Kidney (tissue), 14 donors: ENCODE results near the gene SDHC. TPM values are rescaled to one million over a fixed set of nuclear protein-coding genes. Genes with fewer than 3 reads are reported as not detected.
"Not testable (repeated sequence)": the region's sequence is repeated elsewhere in the genome, so short reads cannot be mapped to it uniquely, and the experiment has no call there.

Source experiments
- DNase-seq, 5 donors: peaks; one replicate each; pipeline ENCODE4 v3.0.0-alpha.2; 2013 to 2020
- FAIRE-seq: peaks from 2 replicates; lab custom pipeline; 2012; peaks lifted over from hg19 to GRCh38; lab: Jason Lieb, UNC
- H3K27ac ChIP-seq, 2 donors: one replicate each; pipeline ENCODE4 v1.7.0; 2013; ENCODE audit warnings: low read depth in 2 of 2, low read length in 2 of 2, inconsistent platforms in 1 of 2
- H3K27me3 ChIP-seq: one replicate; pipeline ENCODE4 v1.7.1; 2013; ENCODE audit warnings: low read length, inconsistent platforms; ENCODE audit not compliant: control insufficient read depth, insufficient read depth
- H3K36me3 ChIP-seq, 3 donors: one replicate each; pipeline versions ENCODE4 v1.7.0 to v1.7.1; 2013; ENCODE audit warnings: low read length in 3 of 3, control low read depth in 1 of 3, inconsistent platforms in 1 of 3; ENCODE audit not compliant: insufficient read depth in 3 of 3, control insufficient read depth in 2 of 3
- H3K4me1 ChIP-seq, 3 donors: one replicate each; pipeline versions ENCODE4 v1.7.0 to v1.7.1; 2013; ENCODE audit warnings: low read length in 3 of 3, inconsistent platforms in 1 of 3, low read depth in 1 of 3; ENCODE audit not compliant: control insufficient read depth in 2 of 3, insufficient read depth in 2 of 3
- H3K4me3 ChIP-seq, 3 donors: one replicate each; pipeline versions ENCODE4 v1.7.0 to v1.8.1; 2013; ENCODE audit warnings: low read length in 3 of 3, control low read depth in 1 of 3, inconsistent platforms in 1 of 3
- H3K9ac ChIP-seq, 3 donors: one replicate each; pipeline versions ENCODE4 v1.7.0 to v1.7.1; 2013; ENCODE audit warnings: low read length in 3 of 3, control low read depth in 1 of 3, inconsistent platforms in 1 of 3
- H3K9me3 ChIP-seq, 3 donors: one replicate each; pipeline versions ENCODE4 v1.7.0 to v1.7.1; 2013; ENCODE audit warnings: low read length in 3 of 3, control low read depth in 1 of 3, inconsistent platforms in 1 of 3; ENCODE audit not compliant: control insufficient read depth in 2 of 3, insufficient read depth in 1 of 3
- intact Hi-C: fragments of 100-400 bp; cut with DNase I; formaldehyde crosslinking; loops from one replicate; pipeline ENCODE4 v1.11.1; 2022
- polyA plus RNA-seq: library from polyadenylated mRNA; stranded (reverse); fragments of 350-450 nt; fragmentation: Illumina TruSeq; extraction: RNeasy Lipid Tissue Mini Kit (QIAGEN cat#74804); gene quantifications from one replicate; pipeline ENCODE4 v1.2.3, GENCODE V29; 2014; ENCODE audit warnings: low read depth, low replicate concordance; ENCODE audit not compliant: insufficient read depth
- total RNA-seq: library from RNA; stranded (reverse); fragmentation: NEBNext Ultra II Directional; extraction: Animal tissue kit (Norgen Biotek cat#: 25700); gene quantifications from one replicate; pipeline ENCODE4 v1.2.1, GENCODE V29; 2021
- TF ChIP-seq, protein P1 (sequence below): IDR thresholded peaks from 3 replicates; pipeline ENCODE4 v1.5.1; 2012; ENCODE audit warnings: mild to moderate bottlenecking, moderate library complexity, borderline replicate concordance; ENCODE audit not compliant: insufficient read depth; ENCODE audit errors: extremely low read depth
- donor health status: control.
- donor health status: control.
- donor health status: control.
- donor health status: control.
- donor health status: control.
- donor health status: DM: yes; HTN: yes; CAD: no.
- donor health status: Normal renal cell carcinoma (clear cell type).

The SDHC gene
- total and polyA plus RNA-seq, 2 donors from 2014 or later = 209 to 390 TPM

- H3K36me3 ChIP-seq = no peaks in the 10 kb centered on the region
- H3K9me3 ChIP-seq = no peaks in the 10 kb centered on the region
- no peaks in the 10 kb centered on the region for H3K4me1 ChIP-seq
- H3K4me3 ChIP-seq = no peak overlapping the region
- FAIRE-seq (peak; percentile 98), DNase-seq (peak in 2 of 5 donors; percentile 64 to 80)
- H3K9ac ChIP-seq = no peak overlapping the region
- no peak overlapping the region for H3K27ac ChIP-seq
- intact Hi-C loops = no loop called here
- no peaks in the 10 kb centered on the region for H3K27me3 ChIP-seq
- TF ChIP-seq, protein P1, sequence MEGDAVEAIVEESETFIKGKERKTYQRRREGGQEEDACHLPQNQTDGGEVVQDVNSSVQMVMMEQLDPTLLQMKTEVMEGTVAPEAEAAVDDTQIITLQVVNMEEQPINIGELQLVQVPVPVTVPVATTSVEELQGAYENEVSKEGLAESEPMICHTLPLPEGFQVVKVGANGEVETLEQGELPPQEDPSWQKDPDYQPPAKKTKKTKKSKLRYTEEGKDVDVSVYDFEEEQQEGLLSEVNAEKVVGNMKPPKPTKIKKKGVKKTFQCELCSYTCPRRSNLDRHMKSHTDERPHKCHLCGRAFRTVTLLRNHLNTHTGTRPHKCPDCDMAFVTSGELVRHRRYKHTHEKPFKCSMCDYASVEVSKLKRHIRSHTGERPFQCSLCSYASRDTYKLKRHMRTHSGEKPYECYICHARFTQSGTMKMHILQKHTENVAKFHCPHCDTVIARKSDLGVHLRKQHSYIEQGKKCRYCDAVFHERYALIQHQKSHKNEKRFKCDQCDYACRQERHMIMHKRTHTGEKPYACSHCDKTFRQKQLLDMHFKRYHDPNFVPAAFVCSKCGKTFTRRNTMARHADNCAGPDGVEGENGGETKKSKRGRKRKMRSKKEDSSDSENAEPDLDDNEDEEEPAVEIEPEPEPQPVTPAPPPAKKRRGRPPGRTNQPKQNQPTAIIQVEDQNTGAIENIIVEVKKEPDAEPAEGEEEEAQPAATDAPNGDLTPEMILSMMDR = peak; percentile 67
These were observed 68.2 kb downstream of the SDHC start for GRCh38 chr1:161382214-161383019.

DNA sequence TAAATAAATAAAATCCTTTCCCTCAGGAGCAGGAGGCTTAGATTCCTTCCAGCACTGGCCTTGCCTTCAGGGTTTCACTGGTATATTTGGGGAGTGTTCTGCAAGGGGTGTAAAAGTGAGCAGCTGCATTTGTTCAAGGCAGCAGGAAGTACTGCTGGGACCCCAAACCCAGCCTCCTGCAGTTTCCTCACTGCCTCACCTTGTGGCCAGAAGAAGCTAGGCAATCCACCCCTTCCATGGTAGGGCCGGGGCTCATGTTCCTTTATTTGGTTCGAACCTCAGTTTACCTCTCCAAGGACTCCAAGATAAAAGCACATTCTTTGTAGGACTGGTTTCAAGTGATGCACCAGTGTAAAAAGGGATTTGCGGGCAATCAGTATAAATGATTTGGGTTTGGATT lies 74.5 kb downstream of the SDHC start:
- peak overlapping the region in 1 of 2 donors; percentile 98 for H3K27ac ChIP-seq
- no peaks in the 10 kb centered on the region for H3K9me3 ChIP-seq
- TF ChIP-seq, protein P1 = no peak
- H3K4me3 ChIP-seq = no peak overlapping the region
- no peaks in the 10 kb centered on the region for H3K27me3 ChIP-seq
- H3K36me3 ChIP-seq = no peaks in the 10 kb centered on the region
- FAIRE-seq = no peak
- H3K9ac ChIP-seq = no peak overlapping the region
- H3K4me1 ChIP-seq = no peaks in the 10 kb centered on the region
- DNase-seq = no peak
- intact Hi-C loops = no loop called here

- DNase-seq, FAIRE-seq, H3K4me1 ChIP-seq, intact Hi-C loops, H3K36me3 ChIP-seq, H3K27me3 ChIP-seq, H3K9me3 ChIP-seq: not testable (repeated sequence)
- H3K4me3 ChIP-seq = peak overlapping the region; percentile 92 to 94 (median 94)
- peak overlapping the region; percentile 91 to 98 (median 92) for H3K9ac ChIP-seq
- peak overlapping the region; percentile 96 to 98 for H3K27ac ChIP-seq
These were observed 75.0 kb downstream of the SDHC start for GRCh38 chr1:161389158-161389557.

DNA sequence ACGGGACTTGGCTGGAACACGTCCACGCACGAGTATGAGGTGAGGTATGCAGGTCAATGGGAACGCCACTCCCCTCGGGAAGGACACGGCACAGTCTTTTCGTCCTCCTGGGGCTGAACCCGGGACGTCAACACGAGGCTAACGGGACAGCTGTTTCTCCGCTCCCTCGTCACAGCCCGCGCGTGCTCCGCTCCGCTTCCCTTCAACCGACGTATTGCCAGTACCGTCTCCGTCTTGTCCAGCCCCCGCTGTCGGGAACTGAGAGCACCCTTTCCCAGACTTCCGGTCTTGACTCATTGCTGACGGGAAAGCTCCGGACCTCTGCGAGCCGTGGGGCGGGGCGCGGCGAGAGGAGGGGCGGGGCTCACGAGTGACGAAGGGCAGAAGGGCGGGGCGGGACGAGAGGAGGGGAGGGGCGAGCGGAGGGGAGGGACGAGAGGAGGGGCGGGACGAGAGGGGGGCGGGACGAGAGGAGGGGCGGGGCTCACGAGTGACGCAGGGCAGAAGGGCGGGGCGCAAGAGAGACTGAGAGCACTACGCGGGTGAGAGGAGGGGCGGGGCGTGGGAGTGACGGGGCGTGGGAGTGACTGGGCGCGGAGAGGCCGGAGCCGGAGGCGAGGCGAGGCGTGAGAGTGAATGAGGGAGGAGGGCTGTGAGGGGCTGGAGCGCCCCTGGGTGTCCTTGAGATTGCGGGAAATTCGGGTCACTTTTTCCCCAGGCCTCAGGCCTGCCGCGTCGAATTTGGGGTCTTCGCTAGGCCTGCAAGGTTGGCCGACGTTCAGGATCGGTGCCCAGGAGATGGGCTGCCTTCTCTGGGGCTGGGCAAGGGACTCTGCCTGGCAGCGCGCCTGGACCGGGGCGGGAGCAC lies 75.7 kb downstream of the SDHC start:
- Histone ChIP-seq H3K9me3 (no peaks in the 10 kb centered on the region), H3K9ac (peak overlapping the region; percentile 92 to 98 (median 95)), H3K27ac (peak overlapping the region; percentile 96 to 98), H3K27me3 (no peaks in the 10 kb centered on the region), H3K36me3 (no peaks in the 10 kb centered on the region), H3K4me1 (no peaks in the 10 kb centered on the region), H3K4me3 (peak overlapping the region; percentile 92 to 94 (median 94))
- FAIRE-seq = no peak
- intact Hi-C loops = no loop called here
- TF ChIP-seq, protein P1 = no peak
- DNase-seq = peak; percentile 96 to 99 (median 98)
